Mammary epithelial cell (primary cell): ENCODE data around the gene RDH8.

ENCODE experiments used
- EZH2 ChIP-seq: IDR thresholded peaks from 2 replicates; pipeline ENCODE4 v1.6.1; 2012; ENCODE audit warnings: low read length, inconsistent platforms, borderline replicate concordance
- TF ChIP-seq, protein P1 (sequence below), 2 donors: IDR thresholded peaks in 1 of 2; conservative IDR thresholded peaks in 1 of 2; 2 replicates each; pipeline ENCODE4 v1.5.1; 2011 to 2012; ENCODE audit warnings: inconsistent platforms in 2 of 2, low read length in 2 of 2, mild to moderate bottlenecking in 2 of 2, control low read depth in 1 of 2, low read depth in 1 of 2; ENCODE audit not compliant: insufficient read depth in 1 of 2; ENCODE audit errors: extremely low read depth in 1 of 2

GRCh38 chr19:10018263-10018662 is 5.0 kb downstream of the RDH8 start:
- TF ChIP-seq, protein P1, sequence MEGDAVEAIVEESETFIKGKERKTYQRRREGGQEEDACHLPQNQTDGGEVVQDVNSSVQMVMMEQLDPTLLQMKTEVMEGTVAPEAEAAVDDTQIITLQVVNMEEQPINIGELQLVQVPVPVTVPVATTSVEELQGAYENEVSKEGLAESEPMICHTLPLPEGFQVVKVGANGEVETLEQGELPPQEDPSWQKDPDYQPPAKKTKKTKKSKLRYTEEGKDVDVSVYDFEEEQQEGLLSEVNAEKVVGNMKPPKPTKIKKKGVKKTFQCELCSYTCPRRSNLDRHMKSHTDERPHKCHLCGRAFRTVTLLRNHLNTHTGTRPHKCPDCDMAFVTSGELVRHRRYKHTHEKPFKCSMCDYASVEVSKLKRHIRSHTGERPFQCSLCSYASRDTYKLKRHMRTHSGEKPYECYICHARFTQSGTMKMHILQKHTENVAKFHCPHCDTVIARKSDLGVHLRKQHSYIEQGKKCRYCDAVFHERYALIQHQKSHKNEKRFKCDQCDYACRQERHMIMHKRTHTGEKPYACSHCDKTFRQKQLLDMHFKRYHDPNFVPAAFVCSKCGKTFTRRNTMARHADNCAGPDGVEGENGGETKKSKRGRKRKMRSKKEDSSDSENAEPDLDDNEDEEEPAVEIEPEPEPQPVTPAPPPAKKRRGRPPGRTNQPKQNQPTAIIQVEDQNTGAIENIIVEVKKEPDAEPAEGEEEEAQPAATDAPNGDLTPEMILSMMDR (conservative IDR thresholded peaks at IDR 0.05 in 1 of 2, IDR thresholded peaks at IDR 0.05 in 1 of 2; ENCODE audit: extremely low read depth in 1 of 2, insufficient read depth in 1 of 2, low read depth in 1 of 2, low read length in 2 of 2), result no peak
- no peak for TF ChIP-seq EZH2
